GM12864 (cell line): ENCODE data around the gene GRIK3.

Source experiments
- DNase-seq: peaks from one replicate; pipeline ENCODE4 v3.0.0-alpha.2; 2011; ENCODE audit warnings: low read depth
- H3K4me3 ChIP-seq: 2 replicates; pipeline ENCODE4 v1.5.1; 2011; ENCODE audit warnings: mild to moderate bottlenecking, low read depth, low read length, control low read depth
- CTCF ChIP-seq: IDR thresholded peaks from 2 replicates; pipeline ENCODE4 v1.5.1; 2011; ENCODE audit warnings: low read depth, mild to moderate bottlenecking, moderate library complexity, low read length, control low read depth, inconsistent platforms; ENCODE audit errors: missing control alignments

Gene GRIK3

GRCh38 chr1:37001703-37002102 is 32.6 kb downstream of the GRIK3 start:
- no peak overlapping the region for H3K4me3 ChIP-seq
- TF ChIP-seq CTCF = peak; percentile 19
- DNase-seq = no peak

DNA sequence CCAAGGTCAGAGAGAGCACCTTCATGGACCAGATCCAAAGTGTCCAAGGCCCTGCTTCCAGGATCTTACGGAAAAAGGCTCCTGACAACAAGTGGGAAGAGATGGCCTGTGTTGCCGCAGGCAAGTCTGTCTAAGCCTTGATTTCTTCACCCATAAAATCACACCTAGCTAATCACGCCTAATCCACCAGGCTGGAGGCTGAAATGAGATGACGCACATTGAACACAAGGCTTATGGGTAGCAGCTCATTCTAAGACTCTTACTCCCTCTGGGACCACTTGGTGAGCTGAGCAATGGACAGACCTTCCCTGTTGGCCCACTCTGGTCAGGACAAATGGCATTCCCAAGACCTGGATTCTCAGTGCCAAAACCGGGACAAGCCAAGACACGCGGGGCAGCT is 38.2 kb downstream of the GRIK3 start:
- no peak overlapping the region for H3K4me3 ChIP-seq
- TF ChIP-seq CTCF = no peak
- no peak for DNase-seq

- DNase-seq = no peak
Measured at GRCh38 chr1:36994868-36995267, 39.4 kb downstream of the GRIK3 start.

GRCh38 chr1:36994294-36994693 is 40.0 kb downstream of the GRIK3 start:
- TF ChIP-seq CTCF = no peak
- no peak overlapping the region for H3K4me3 ChIP-seq
- DNase-seq = no peak

More at GRCh38 chr1:36994868-36995267, 39.4 kb downstream of the GRIK3 start:
- no peak for TF ChIP-seq CTCF
- H3K4me3 ChIP-seq = no peak overlapping the region

DNA sequence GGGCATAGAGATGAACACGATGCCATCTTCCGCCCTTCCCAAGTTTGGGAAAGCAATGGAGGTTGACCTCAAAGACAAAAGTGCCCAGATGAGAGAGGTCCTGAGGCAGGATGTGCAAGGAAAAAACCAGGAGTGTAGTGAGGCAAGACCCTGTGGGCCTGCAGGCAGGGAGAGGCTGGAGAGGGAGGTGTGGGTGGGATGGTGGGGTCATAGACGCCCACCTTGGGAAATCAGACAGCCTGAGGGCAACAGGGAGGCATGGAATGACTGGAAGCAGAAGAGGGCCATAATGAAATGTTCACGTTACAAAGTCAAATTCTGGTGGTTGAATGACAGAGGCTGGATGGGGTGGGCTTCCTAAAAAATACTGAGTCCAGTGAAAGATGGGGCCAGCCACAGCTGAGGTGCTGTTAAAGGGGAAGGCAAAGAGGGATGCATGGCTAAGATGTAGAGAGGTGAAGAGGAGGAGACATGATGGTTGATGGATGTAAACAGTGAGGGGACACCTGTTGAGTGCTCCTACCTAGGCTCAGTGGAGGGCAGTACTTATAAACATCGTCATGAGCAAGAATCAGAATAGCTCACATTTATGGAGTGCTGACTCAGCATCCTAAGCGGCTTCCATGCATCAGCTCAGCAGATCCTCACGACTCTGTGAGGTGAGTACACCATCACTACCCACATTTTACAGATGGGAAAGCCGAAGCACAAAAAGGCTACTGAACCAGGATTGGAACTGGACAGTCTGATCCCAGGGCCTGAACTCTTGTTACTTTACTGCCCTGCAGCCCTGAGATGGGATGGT is 42.0 kb downstream of the GRIK3 start:
- TF ChIP-seq CTCF = no peak
- DNase-seq = no peak
- no peak overlapping the region for H3K4me3 ChIP-seq

DNA sequence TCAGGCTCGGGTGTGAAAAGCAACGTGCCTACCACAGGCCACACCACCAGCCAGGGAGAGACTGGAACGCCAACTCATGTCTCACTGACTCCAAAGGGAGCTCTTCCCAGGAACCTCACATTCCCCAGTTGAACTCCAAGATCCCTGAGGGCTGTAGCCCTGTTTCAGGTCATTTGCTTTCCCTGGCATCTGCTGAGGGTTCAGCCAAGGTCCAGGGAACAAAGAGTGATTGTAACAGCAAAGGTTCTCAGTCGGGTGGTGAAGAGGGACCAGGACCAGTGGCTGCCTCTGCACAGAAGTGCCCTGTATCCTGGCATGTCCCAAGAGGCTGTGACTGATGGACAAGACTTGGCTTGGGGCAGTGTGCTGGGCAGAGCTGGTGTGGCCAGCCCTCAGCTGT is 42.8 kb downstream of the GRIK3 start:
- no peak overlapping the region for H3K4me3 ChIP-seq
- TF ChIP-seq CTCF = no peak
- DNase-seq = no peak

DNA sequence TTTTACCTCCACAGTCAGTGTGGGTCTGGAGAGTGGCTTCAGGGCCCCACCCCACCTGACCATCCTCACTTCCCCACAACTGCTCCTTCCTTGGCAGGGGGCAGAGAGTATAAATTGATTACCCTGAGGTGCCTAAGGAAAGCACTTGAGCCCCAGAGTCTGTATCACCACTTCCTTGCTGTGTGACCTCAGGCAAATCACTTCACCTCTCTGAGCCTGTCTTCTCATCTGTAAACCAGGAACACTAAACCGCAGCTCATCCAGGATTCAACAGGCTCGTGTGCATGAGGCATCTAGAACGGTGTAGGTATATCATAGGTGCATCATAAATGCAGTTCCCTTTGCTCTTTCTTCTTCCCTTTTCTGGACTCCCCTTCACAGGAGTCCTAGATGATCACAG is 43.4 kb downstream of the GRIK3 start:
- no peak for TF ChIP-seq CTCF
- H3K4me3 ChIP-seq = no peak overlapping the region
- no peak for DNase-seq
